HG02973 (cell line): ENCODE data around the gene CNTN4.

ENCODE experiments used
- ATAC-seq: cut with Tn5 transposase; IDR thresholded peaks from one replicate; pipeline ENCODE4 v1.9.1; 2021; ENCODE audit warnings: moderate library complexity; ENCODE audit not compliant: unreplicated experiment

CNTN4 gene

DNA sequence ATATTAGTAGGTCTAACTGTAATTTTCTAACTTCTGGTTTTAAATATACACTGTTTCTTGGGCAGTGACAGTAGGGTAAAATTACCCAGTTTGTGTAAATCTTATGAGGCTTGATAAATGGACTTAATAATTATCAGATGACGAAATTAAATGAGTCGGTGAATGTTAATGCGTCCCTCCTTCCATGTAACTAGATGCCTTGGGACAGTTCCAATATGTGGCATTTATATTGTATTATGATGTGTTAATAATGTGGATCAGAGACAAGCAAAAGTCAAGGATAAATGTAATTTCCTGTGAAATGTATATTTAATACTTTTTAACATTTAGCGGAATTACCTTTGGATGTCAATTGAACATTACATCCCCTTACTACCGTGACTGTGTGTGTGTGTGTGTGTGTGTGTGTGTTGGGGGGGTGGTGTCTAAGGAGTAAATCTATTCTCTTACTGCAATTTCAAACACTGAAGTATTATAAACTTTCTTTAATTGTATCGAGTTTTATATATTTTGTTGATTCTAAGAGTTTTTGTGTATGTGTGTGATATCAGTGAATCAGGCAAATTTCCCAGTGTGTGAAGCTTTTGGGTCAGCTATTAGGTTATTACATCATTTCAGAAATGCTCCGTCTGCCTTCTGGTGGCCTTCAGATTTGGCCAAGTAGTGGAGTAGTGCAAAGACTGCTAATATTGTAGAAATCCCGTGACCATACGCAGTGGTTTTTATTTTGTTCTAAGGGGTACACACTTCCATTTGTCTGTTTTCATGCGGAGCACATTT lies 50.1 kb downstream of the CNTN4 start:
- ATAC-seq, result no peak

DNA sequence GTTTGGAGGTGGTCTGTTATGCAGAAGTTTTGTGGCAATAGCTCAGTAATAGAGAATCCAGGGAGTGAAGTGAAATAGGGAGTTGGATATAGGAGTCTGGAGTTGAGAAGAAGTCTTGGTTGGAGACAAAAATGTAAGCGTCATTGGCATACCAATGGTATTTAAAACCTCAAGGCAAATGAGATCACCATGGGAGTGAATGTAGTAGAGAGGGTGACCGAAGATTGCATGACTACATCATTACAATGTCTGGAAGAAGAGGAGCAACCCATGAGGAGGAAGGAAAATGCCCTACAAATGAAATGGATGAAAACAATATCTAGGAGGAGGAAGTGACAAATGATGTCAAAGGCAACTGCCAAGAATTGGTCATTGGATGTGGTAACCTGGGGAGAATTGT lies 54.4 kb downstream of the CNTN4 start:
- no peak for ATAC-seq

DNA sequence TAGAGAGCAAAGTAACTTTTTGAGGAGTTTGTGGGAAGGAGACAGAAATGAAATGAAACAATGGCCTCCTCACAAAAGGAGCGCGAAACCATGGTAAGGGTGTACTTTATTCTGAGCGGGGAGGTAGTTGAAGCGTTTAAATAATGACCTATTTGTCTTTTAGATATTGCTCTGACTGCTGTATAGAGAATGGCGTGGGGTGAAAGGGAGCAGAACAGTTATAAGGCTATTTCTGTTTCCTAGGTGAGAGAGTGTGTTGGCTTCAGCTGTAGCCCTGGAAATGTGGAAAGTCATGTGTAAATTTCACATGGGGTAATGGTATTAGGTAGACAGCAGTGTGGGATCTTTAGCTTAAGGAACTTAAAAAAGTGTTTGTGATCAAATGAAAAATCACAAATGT lies 54.9 kb downstream of the CNTN4 start:
- ATAC-seq, result no peak

DNA sequence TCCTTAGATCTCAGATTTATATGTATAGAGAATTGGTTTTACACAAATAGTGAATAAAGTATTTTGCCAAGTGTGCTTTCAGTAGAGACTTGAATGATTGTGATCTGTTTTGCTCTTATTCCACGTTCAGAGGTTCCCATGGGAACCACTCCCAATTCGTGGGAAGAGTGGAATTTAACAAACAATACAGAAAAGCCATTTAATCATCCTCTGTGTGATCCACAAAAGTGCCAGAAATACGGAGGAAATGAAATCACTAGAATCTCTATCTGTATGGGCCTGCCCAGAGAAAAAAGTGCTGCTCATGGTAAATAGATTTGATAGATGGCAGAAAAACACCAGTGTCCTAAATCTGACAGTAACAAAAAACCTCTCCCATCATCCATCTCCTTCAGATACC lies 56.0 kb downstream of the CNTN4 start:
- ATAC-seq, result no peak

DNA sequence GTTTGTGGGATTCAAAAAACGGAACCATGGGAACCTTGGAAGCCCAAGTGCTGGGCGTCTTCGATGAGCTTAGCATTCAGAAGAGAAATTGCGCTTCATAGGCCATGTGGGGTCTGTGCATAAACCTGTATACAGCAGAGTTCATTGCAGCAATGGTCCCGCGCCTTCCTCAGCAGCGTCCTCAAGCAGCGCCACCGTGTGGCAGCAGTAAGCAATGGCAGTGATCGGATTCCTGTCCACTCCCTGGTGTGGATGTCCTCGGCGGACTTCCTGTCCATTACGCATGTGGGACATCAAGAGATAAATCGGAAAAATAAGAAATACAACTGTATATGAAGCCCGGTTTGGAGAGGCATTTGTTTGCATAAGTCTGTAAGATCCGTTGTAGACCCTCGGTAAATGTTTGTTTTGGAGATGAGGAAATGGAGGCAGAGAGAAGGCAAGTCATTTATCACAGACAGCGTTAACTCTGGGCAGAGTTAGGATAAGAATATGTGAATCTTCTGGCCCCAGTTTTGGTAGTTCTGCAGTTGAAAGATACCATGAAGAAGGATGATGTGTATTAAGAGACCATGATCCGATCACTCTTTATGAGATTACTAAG lies 57.7 kb downstream of the CNTN4 start:
- ATAC-seq, result no peak

DNA sequence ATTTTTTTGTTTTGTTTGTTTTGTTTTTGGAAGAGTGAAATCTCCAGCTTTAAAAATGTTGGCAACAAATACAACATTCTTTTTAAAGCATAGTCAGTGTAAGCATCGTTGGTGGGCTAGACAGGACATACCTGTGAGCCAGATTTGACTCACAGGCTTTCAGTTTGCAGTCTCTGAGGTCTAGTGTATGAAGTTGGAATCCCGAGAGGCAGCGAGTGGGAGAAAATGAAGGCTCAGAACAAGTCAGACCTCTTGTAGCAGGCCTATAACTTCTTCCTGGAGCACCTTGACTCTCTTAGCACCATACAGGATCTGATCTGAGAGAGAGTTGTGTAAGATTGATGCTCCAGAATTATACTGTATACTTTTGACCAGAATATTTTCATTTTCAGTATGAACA lies 60.2 kb downstream of the CNTN4 start:
- no peak for ATAC-seq

DNA sequence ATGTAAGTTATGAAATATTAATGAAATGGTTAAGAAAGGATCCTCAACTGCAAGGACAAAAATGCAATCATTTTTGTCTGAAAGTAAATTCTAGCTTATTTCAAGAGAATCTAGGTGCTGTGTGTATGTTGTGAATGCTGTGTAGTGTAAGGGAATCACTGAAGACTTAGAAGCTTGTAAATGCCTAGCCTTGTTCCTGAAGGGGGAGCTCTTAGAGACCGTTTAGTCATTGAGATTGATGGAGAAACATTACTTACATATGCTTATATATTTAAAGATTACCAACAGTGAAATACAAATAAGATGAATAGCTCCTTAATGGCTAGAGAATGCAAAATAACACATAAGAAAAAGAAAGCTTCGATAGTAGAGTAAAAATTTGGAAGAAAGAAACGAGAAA lies 67.9 kb downstream of the CNTN4 start:
- ATAC-seq, result no peak

DNA sequence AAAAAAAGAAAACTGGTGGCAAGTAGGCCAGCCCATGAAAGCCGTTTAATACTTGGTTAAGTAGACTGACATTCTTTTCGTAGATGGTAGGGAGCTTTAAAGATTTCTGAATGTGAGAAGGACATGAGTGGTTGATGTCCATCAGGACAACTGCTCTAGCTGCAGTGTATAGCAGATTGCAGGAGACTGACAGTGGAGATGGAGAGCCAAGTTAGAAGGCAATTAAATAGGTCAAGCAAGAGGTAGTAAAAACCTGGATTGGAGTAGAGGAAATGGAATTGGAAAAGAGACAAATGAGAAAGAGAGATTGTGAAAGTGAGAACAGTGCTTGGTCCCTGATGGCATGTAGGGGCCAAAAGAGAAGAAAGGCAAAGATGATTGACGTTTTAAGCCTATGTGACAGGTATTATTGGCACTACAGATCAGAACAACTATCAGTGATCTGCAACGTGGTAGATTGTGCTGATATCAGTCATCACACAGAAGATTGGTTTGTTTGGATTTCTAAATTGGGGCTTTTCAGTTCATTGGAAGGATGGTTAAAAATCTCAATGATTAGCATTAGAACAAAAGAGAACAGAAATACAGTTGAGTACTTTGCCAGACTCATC lies 74.0 kb downstream of the CNTN4 start:
- ATAC-seq, result no peak

DNA sequence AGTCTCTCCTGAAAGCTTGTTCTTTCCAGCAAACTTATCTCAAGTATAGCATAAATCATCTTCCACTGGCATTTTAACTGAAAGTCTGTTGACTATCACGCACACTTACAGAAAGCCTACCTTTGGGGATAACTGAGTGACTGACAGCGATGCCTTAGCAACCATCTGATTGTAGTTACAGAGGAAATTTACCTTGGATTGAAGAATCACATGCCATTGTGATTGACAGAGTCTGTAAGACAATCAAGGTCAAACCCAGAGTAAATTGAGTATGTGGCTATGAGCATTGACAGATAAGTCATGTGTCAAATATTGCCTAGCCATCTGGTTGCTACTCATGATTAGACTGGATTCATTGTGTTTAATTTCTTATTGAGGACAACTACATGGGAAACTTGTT lies 82.0 kb downstream of the CNTN4 start:
- ATAC-seq, result no peak

DNA sequence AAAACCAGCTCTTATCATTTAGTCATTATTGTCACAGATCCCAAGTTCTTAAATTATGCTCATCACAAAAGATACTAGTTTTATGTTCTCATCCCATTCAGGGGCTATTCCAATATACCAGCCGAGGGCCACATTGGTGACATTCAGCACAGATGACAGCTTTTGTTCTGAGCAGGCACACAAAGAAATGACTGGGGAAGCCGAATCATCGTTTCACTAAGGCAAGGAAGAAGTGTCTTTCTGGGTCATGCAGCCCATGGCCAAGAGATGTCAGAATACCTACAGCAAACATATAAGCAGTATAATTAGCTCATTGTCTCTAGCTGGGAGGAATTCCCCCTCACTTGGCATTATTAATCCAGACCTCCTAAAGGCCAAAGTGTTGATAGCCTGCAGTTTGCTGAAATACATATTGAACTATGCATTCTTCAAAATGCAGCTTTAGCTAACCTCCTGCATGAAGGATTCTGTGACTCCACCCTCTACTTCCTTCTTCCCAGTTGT lies 100.2 kb downstream of the CNTN4 start:
- no peak for ATAC-seq

DNA sequence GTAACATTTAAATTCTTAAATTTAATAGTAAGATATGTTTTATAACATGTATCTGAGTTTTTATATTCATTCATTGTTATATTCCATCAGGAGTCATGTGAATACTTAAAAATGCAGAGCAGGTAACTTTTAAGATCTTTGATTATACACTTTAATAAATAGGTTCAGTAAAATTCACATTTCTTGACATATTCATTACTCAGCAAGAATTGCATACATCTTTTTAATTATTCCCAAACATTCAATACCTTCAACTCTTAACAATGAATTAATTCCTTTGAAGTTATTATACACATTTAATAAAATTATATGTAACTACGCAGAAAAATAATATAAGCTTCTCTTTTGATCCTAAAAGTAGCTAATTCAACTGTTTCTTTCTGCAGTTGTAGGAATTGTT lies 105.4 kb downstream of the CNTN4 start:
- no peak for ATAC-seq

DNA sequence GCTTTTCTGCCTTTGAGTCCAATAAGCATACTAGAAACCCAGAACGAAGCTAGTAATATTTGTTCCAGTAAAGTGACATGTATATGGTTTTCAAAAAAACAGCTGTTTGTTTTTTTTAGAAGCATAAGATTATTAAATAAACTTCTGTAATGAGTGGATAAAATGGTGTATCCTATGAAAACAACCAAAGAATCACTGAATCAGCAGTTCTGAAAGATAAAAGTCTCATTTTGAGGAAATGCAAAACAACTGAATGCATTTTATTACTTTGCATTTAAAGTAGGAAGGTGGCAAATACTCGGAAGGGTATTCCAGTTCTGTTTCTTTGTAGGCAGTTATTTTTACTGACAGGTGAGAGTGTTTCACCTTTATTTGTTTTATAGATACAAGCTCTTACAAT lies 107.0 kb downstream of the CNTN4 start:
- ATAC-seq, result no peak

DNA sequence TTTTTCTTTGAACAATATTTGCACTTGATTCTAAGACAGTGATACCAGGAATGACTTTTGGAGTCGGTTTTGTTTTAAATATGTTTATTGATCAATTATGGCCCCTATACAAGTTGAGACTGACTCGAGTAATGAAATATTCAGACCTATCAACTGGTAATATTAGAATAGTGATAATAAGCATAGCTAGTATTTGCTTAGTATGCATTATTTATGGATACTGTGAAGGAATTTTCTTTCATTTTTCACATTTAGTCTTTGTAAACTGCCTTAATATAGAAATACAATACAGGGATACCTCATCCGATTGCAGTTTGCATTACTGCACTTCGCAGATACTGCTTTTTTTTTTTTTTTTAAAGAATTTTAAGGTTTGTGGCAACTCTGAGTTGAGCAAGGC lies 107.9 kb downstream of the CNTN4 start:
- no peak for ATAC-seq

DNA sequence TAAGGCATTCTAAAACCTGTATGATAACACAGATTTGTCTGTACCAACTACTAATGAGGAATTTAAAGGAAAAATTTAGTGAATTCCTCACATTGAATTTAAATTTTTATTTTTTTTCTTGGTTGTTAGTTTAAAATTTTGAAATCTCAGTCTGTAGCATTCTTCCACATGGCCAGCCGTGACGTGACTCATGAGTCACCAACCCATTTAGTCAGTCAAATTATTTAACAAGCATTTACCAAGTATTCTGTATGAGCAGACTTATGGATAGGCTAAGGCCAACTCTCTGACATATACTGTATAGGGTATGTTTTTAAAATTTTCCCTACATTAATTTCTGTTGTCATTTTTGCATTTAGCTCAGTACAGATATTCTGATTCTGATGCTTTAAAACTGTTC lies 112.9 kb downstream of the CNTN4 start:
- ATAC-seq, result no peak

DNA sequence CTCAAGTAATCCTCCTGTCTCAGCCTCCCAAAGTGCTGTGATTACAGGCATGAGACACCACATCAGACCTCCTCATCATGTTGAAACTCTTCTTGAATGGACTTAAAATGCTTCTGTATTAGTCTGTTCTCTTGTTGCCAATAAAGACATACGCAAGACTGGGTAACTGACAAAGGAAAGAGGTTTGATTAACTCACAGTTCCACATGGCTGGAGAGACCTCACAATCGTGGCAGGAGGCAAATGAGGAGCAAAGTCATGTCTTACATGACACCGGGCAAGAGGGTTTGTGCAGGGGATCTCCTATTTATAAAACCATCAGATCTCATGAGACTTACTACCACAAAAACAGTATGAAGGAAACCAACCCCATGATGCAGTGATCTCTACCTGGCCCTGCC lies 113.5 kb downstream of the CNTN4 start:
- ATAC-seq, result no peak

DNA sequence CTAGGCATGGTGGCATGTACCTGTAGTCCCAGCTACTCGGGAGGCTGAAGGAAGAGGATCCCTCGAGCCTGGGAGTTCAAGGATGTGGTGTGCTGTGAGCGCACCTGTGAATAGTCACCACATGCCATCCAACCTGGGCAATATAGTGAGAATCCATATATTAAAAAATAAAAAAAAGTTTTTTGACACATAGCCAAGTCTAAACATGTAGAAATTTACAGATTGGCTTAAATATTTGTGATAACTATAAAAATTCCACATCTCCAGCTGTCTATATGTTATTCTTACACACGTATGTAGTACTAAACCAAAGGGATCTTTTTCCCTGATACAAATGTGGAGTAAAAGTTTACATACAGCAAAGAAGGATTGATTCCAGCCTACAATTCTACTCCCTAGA lies 119.7 kb downstream of the CNTN4 start:
- ATAC-seq, result no peak

DNA sequence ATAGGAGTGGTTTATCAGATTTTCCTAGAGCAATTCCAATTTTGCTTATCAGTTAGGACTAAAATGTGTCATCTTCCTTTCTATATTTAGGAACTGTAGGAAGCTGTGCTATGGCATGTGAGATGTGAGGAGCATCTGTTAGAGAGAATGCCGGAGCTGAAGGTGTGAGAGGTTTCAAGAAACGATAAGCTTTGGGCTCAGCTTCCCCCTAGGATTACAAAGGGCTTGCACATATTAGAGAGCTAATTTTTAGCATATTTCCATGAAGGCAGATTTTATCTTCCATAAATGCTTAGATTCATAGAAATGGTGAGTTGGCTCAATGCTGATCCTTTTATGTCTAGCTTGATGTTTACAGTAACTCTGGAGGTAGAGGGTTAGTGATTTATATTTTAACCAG lies 120.2 kb downstream of the CNTN4 start:
- no peak for ATAC-seq

DNA sequence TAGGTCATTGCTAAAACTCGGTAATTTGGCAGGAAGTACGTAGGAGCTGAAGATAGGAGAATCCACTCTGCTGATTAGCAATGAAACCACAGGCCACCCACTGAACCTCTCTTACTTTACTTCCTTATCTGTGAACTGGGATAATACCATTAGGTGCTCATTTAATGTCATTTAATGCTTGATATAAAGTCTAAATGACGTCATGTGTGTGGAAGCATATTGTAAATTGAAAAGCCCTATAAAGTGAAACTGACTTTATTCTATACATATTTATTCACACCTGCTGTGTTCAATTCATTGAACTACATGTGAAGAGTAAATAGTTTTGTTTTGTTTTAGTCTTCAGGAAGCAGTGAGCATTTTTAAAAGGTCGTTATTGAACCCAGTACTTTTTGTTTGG lies 137.5 kb downstream of the CNTN4 start:
- ATAC-seq, result no peak

DNA sequence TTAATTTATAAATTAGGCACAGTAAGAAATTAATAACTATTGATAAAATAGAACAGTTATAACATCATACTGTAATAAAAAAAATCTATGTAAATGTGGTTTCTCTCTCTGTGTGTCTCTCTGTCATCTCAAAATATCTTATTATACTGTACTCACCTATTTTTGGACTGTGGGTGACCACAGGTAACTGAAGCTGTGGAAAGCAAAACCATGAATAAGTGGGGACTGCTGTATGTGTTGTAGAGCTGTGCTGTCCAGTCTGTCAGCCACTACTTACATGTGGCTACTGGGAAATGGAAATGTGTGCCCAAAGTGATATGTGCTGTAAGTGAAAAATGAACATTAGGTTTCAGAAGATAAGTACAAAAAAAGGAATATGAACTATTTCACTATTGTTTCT lies 145.5 kb downstream of the CNTN4 start:
- no peak for ATAC-seq

DNA sequence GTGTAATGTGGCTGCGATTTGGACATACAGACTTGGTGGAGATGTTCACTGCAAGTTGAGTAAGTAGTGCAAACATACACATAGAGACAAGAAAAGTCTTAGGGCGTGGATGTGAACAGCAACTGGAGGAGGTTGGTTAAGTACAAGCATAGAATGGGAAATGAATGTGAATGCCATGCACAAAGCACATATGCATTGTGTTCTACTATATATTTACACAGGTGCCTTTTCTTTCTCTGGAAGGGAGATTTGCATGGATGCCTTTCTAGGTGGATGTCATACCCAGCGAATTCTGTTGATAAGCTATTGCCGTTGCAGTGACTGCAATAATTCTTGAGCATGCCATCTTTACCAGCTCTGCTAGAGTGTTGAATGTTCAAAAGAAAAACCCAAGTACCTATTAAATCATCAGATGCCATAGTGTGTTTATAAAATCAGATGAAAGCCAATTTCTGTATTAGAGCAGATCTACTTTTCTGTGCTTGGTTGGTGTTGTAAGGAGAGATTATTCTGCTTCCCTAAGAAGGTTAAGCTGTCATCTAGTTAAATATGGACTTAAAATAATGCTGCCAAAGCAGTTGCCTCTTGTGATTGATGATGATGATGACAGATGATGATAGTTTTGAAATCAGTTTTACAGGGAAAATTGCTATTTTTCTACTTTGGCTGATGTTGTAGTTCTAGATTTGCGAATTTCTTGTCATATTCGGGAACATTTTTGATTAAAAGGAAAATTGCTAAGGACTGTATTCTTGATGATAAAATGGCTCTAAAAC lies 148.4 kb downstream of the CNTN4 start:
- ATAC-seq, result no peak

DNA sequence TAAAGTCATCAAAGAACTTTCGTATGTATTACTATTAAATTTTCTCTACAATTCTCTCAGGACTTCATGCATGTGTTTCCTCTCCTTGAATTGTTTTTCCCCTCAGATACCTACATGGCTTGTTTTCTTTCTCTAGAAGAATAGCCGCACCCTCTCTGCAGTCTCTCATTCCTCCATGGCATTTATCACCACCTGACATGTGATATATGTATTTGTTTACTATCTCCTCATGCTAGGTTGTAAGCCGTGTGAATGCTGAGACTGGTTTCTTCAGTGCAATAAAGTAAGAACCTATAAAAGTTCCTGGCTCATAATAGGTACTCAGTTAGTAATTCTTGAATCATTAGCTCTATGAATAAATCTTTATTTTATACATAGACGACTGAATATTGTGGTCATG lies 149.2 kb downstream of the CNTN4 start:
- no peak for ATAC-seq

DNA sequence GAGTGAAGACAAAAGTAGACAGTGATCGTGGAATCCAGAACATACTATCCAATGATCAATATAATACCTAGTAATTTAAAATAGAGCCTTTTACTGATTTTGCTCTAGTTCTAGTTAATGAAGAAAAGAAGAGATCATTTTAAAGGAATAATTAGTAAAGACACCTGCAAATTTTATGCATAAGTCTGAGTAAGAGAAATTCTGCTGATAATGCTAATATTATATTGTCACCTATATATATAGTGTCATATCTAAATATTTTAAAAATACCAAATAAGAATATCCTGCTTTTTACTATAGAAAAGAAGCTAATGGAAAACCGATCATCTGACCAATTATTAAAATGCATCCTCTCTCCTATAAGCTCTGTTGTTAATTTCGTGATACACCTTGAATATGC lies 152.1 kb downstream of the CNTN4 start:
- ATAC-seq, result no peak
